ENCODE data around the gene TNIK. TPM values are rescaled to one million over a fixed set of nuclear protein-coding genes. Genes with fewer than 3 reads are reported as not detected.

The TNIK gene
- total RNA-seq, 1 donor from 2014 or later: 38.1 TPM

GRCh38 chr3:171068658-171069057, 391.5 kb downstream of the TNIK start:
- Mint-ChIP-seq H3K27ac (no peak overlapping the region), H3K9me3 (no peaks in the 10 kb centered on the region), H3K27me3 (no peaks in the 10 kb centered on the region), H3K36me3 (peaks cover 11% of the 10 kb centered on the region), H3K4me1 (ENCODE audit: unreplicated experiment) (peaks cover 11% of the 10 kb centered on the region), H3K4me3 (no peak overlapping the region)
- TF ChIP-seq CTCF (conservative IDR thresholded peaks at IDR 0.05): no peak
- DNase-seq (ENCODE audit: extremely low spot score, unreplicated experiment): no peak

GRCh38 chr3:171066206-171066605, 394.0 kb downstream of the TNIK start:
- Mint-ChIP-seq H3K4me1 (ENCODE audit: unreplicated experiment) (peaks cover 11% of the 10 kb centered on the region), H3K4me3 (no peak overlapping the region), H3K36me3 (peaks cover 11% of the 10 kb centered on the region), H3K27me3 (no peaks in the 10 kb centered on the region), H3K9me3 (no peaks in the 10 kb centered on the region), H3K27ac (no peak overlapping the region)
- no peak for TF ChIP-seq CTCF (conservative IDR thresholded peaks at IDR 0.05)
- no peak for DNase-seq (ENCODE audit: extremely low spot score, unreplicated experiment)

- Mint-ChIP-seq H3K27ac (no peak overlapping the region), H3K36me3 (peaks cover 11% of the 10 kb centered on the region)
These were observed 394.5 kb downstream of the TNIK start for GRCh38 chr3:171065732-171066131.

GRCh38 chr3:171064461-171064860, 395.7 kb downstream of the TNIK start:
- no peak overlapping the region for H3K4me3 Mint-ChIP-seq
- no peaks in the 10 kb centered on the region for H3K9me3 Mint-ChIP-seq
- H3K27me3 Mint-ChIP-seq: no peaks in the 10 kb centered on the region
- no peak for TF ChIP-seq CTCF (conservative IDR thresholded peaks at IDR 0.05)
- peaks cover 8% of the 10 kb centered on the region for H3K4me1 Mint-ChIP-seq (ENCODE audit: unreplicated experiment)
- no peak overlapping the region for H3K27ac Mint-ChIP-seq
- H3K36me3 Mint-ChIP-seq: peaks cover 3% of the 10 kb centered on the region
- no peak for DNase-seq (ENCODE audit: extremely low spot score, unreplicated experiment)

More at GRCh38 chr3:171065732-171066131, 394.5 kb downstream of the TNIK start:
- H3K4me1 Mint-ChIP-seq (ENCODE audit: unreplicated experiment): peaks cover 11% of the 10 kb centered on the region
- H3K9me3 Mint-ChIP-seq: no peaks in the 10 kb centered on the region
- TF ChIP-seq CTCF (conservative IDR thresholded peaks at IDR 0.05): no peak
- DNase-seq (ENCODE audit: extremely low spot score, unreplicated experiment): no peak
- no peaks in the 10 kb centered on the region for H3K27me3 Mint-ChIP-seq
- H3K4me3 Mint-ChIP-seq: no peak overlapping the region

GRCh38 chr3:171061749-171062148, 398.5 kb downstream of the TNIK start:
- Mint-ChIP-seq H3K4me1 (ENCODE audit: unreplicated experiment) (no peaks in the 10 kb centered on the region), H3K27ac (no peak overlapping the region), H3K9me3 (no peaks in the 10 kb centered on the region), H3K36me3 (no peaks in the 10 kb centered on the region), H3K27me3 (no peaks in the 10 kb centered on the region), H3K4me3 (no peak overlapping the region)
- no peak for DNase-seq (ENCODE audit: extremely low spot score, unreplicated experiment)
- no peak for TF ChIP-seq CTCF (conservative IDR thresholded peaks at IDR 0.05)

GRCh38 chr3:171059978-171060377, 400.2 kb downstream of the TNIK start:
- Mint-ChIP-seq H3K36me3 (no peaks in the 10 kb centered on the region), H3K27ac (no peak overlapping the region), H3K9me3 (no peaks in the 10 kb centered on the region), H3K4me1 (ENCODE audit: unreplicated experiment) (no peaks in the 10 kb centered on the region), H3K4me3 (no peak overlapping the region), H3K27me3 (no peaks in the 10 kb centered on the region)
- TF ChIP-seq CTCF (conservative IDR thresholded peaks at IDR 0.05): no peak
- DNase-seq (ENCODE audit: extremely low spot score, unreplicated experiment): no peak
